Activated CD8-positive, alpha-beta memory T cell treated with anti-CD3 and anti-CD28 coated beads, Interleukin-2, amount 50 U/mL, for 24 hours (primary cell): Measurements from ENCODE around the gene GOLGA5.
"Not testable (repeated sequence)": the region's sequence is repeated elsewhere in the genome, so short reads cannot be mapped to it uniquely, and the experiment has no call there.

Experiments
- DNase-seq: peaks from one replicate; pipeline ENCODE4 v3.0.0-alpha.2; 2020; ENCODE audit errors: extremely low read depth

The GOLGA5 gene

GRCh38 chr14:92780444-92781232 lies 13.5 kb upstream of the GOLGA5 start:
- DNase-seq = no peak

- DNase-seq = no peak
These were observed 12.8 kb upstream of the GOLGA5 start for GRCh38 chr14:92781350-92781749.

GRCh38 chr14:92783813-92784431 lies 10.2 kb upstream of the GOLGA5 start:
- no peak for DNase-seq

GRCh38 chr14:92785667-92786426 lies 8.3 kb upstream of the GOLGA5 start:
- DNase-seq = no peak

- no peak for DNase-seq
These were observed 7.7 kb upstream of the GOLGA5 start for GRCh38 chr14:92786427-92786756.

- DNase-seq = no peak
These were observed 6.6 kb upstream of the GOLGA5 start for GRCh38 chr14:92787554-92787953.

- no peak for DNase-seq
These were observed 4.5 kb upstream of the GOLGA5 start for GRCh38 chr14:92789457-92790089.

GRCh38 chr14:92792885-92793284 lies 1.2 kb upstream of the GOLGA5 start:
- DNase-seq = no peak

- DNase-seq = no peak
These were observed 439 bp downstream of the GOLGA5 start for GRCh38 chr14:92794547-92794941.

- no peak for DNase-seq
These were observed 856 bp downstream of the GOLGA5 start for GRCh38 chr14:92794961-92795360.

- DNase-seq = no peak
These were observed 4.0 kb downstream of the GOLGA5 start for GRCh38 chr14:92797935-92798653.

- DNase-seq = no peak
These were observed 4.7 kb downstream of the GOLGA5 start for GRCh38 chr14:92798811-92799210.

- DNase-seq = no peak
These were observed 5.9 kb downstream of the GOLGA5 start for GRCh38 chr14:92800012-92800411.

- DNase-seq = no peak
These were observed 6.4 kb downstream of the GOLGA5 start for GRCh38 chr14:92800525-92800924.

- DNase-seq = no peak
These were observed 7.8 kb downstream of the GOLGA5 start for GRCh38 chr14:92801917-92802316.

GRCh38 chr14:92802678-92803077 lies 8.6 kb downstream of the GOLGA5 start:
- no peak for DNase-seq

- no peak for DNase-seq
These were observed 19.1 kb downstream of the GOLGA5 start for GRCh38 chr14:92813201-92813600.

- DNase-seq = no peak
These were observed 25.0 kb downstream of the GOLGA5 start for GRCh38 chr14:92819011-92819597.

GRCh38 chr14:92819680-92820535 lies 25.8 kb downstream of the GOLGA5 start:
- not testable (repeated sequence) for DNase-seq

GRCh38 chr14:92820536-92820840 lies 26.4 kb downstream of the GOLGA5 start:
- DNase-seq = not testable (repeated sequence)

GRCh38 chr14:92830902-92831301 lies 36.8 kb downstream of the GOLGA5 start:
- no peak for DNase-seq
